HepG2 (cell line): ENCODE data around the gene CENPC. TPM values are rescaled to one million over a fixed set of nuclear protein-coding genes. Genes with fewer than 3 reads are reported as not detected.

ENCODE experiments used
- ATAC-seq: fragments of 200-7000 bp; cut with Tn5 transposase; 3 replicates; pipeline ENCODE4 v1.9.1; 2020; ENCODE audit warnings: mild to moderate bottlenecking, moderate library complexity
- BruUV-seq: library from RNA; stranded (reverse); fragments of 400-500 nt; replicated peaks from 2 replicates; lab custom pipeline; 2021; lab: Mats Ljungman, UMichigan
- CTCF ChIA-PET: fragments of 300-600 bp; formaldehyde crosslinking; extraction: SDS; loops from one replicate; lab custom pipeline; 2021; ENCODE audit warnings: low total read pairs, inconsistent platforms, low intra/inter-chr PET ratio; lab: Yijun Ruan, JAX
- POLR2A ChIA-PET: fragments of 350-600 bp; sonication (Branson Sonifier 250); formaldehyde crosslinking; loops from one replicate; lab custom pipeline; 2020; ENCODE audit warnings: antibody characterized with exemption, inconsistent platforms; lab: Yijun Ruan, JAX
- DNase-seq: peaks from one replicate; pipeline ENCODE4 v3.0.0-alpha.2; 2015; ENCODE audit warnings: low spot score
- FAIRE-seq: peaks from 3 replicates; lab custom pipeline; 2011; peaks lifted over from hg19 to GRCh38; lab: Jason Lieb, UNC
- H2AFZ ChIP-seq: one replicate; pipeline ENCODE4 v1.6.1; 2011; ENCODE audit warnings: low read length, inconsistent platforms
- H3K27ac ChIP-seq: fragments of 300-600 bp; 3 replicates; pipeline ENCODE4 v1.8.0; 2011; ENCODE audit warnings: mixed run types, mild to moderate bottlenecking, mixed read lengths, low read length, inconsistent platforms; ENCODE audit not compliant: insufficient read depth; ENCODE audit errors: extremely low read length
- H3K27me3 ChIP-seq, 2 experiments: fragments of 200-600 bp in 1 of 2; 2 replicates in 1 of 2; 3 replicates in 1 of 2; pipeline versions ENCODE4 v1.6.0 to v1.8.0; 2011; ENCODE audit warnings: low read length in 2 of 2, mild to moderate bottlenecking in 2 of 2, moderate library complexity in 2 of 2, inconsistent platforms in 1 of 2; ENCODE audit not compliant: insufficient read depth in 2 of 2, control insufficient read depth in 1 of 2
- H3K36me3 ChIP-seq, 2 experiments: fragments of 200-600 bp in 1 of 2; replicated peaks in 1 of 2; 2 replicates in 1 of 2; 3 replicates in 1 of 2; pipeline versions ENCODE4 v1.5.1 to v1.8.0; 2011; ENCODE audit warnings: low read length in 2 of 2, inconsistent platforms in 1 of 2; ENCODE audit not compliant: insufficient read depth in 2 of 2, control insufficient read depth in 1 of 2
- H3K4me1 ChIP-seq: 2 replicates; pipeline ENCODE4 v1.5.1; 2012; ENCODE audit warnings: low read length, inconsistent platforms; ENCODE audit not compliant: insufficient read depth
- H3K4me2 ChIP-seq: 2 replicates; pipeline ENCODE4 v1.6.0; 2011; ENCODE audit warnings: low read depth, low read length, inconsistent platforms
- H3K4me3 ChIP-seq, 3 experiments: fragments of 200-600 bp in 1 of 3; sonication (generic), shearing (Covaris generic) in 1 of 3; replicated peaks in 1 of 3; 2 replicates each; pipeline ENCODE4 v1.5.1; 2011 to 2016; ENCODE audit warnings: low read length in 3 of 3, inconsistent platforms in 2 of 3, low read depth in 2 of 3, mild to moderate bottlenecking in 2 of 3, control low read depth in 1 of 3, mixed read lengths in 1 of 3; ENCODE audit not compliant: insufficient read depth in 1 of 3
- H3K79me2 ChIP-seq: one replicate; pipeline ENCODE4 v1.6.1; 2011; ENCODE audit warnings: low read length, inconsistent platforms; ENCODE audit not compliant: insufficient read depth
- H3K9ac ChIP-seq: 2 replicates; pipeline ENCODE4 v1.6.0; 2011; ENCODE audit warnings: mild to moderate bottlenecking, low read depth, low read length, inconsistent platforms; ENCODE audit not compliant: insufficient read depth
- H3K9me3 ChIP-seq: 2 replicates; pipeline ENCODE4 v1.5.1; 2012; ENCODE audit warnings: mild to moderate bottlenecking, low read length
- H4K20me1 ChIP-seq: 2 replicates; pipeline ENCODE4 v1.6.0; 2011; ENCODE audit warnings: inconsistent platforms, mild to moderate bottlenecking, low read length, moderate library complexity; ENCODE audit not compliant: insufficient read depth
- CREBL2 ChIP-seq: sonication (generic); formaldehyde crosslinking; IDR thresholded peaks from 2 replicates; pipeline ENCODE4 v1.8.1; 2023; ENCODE audit warnings: missing genetic modification reagents, mild to moderate bottlenecking, borderline replicate concordance
- ETS1 ChIP-seq: sonication (generic); formaldehyde crosslinking; IDR thresholded peaks from 2 replicates; pipeline ENCODE4 v1.4.0; 2020; ENCODE audit warnings: missing genetic modification reagents
- KLF16 ChIP-seq, 2 experiments: sonication (generic) in 1 of 2; formaldehyde crosslinking in 1 of 2; IDR thresholded peaks; 2 replicates each; pipeline versions ENCODE4 v1.6.1 to v1.8.0; 2016 to 2023; ENCODE audit warnings: missing genetic modification reagents in 2 of 2, missing compliant biosample characterization in 1 of 2
- MXI1 ChIP-seq: IDR thresholded peaks from 3 replicates; pipeline ENCODE4 v1.6.1; 2012; ENCODE audit warnings: low read depth, low read length, inconsistent platforms, borderline replicate concordance
- NCOA5 ChIP-seq: sonication (generic); formaldehyde crosslinking; IDR thresholded peaks from 2 replicates; pipeline ENCODE4 v1.4.0; 2020; ENCODE audit warnings: missing genetic modification reagents
- NONO ChIP-seq, 2 experiments: fragments of 450-650 bp in 1 of 2; sonication (generic) in 1 of 2; formaldehyde crosslinking in 1 of 2; IDR thresholded peaks in 1 of 2; conservative IDR thresholded peaks in 1 of 2; 2 replicates each; pipeline versions ENCODE4 v1.6.1 to v1.8.0; 2017 to 2022; ENCODE audit warnings: mild to moderate bottlenecking in 1 of 2, missing genetic modification reagents in 1 of 2, moderate library complexity in 1 of 2
- PAF1 ChIP-seq: IDR thresholded peaks from 2 replicates; pipeline ENCODE4 v1.6.1; 2016; ENCODE audit warnings: missing genetic modification reagents, missing compliant biosample characterization
- TBX2 ChIP-seq: sonication (generic); formaldehyde crosslinking; IDR thresholded peaks from 2 replicates; pipeline ENCODE4 v1.5.0; 2020; ENCODE audit warnings: missing genetic modification reagents, mild to moderate bottlenecking, borderline replicate concordance
- ZNF160 ChIP-seq: sonication (generic); formaldehyde crosslinking; IDR thresholded peaks from 2 replicates; pipeline ENCODE4 v1.8.0; 2022; ENCODE audit warnings: mild to moderate bottlenecking, inconsistent platforms, missing genetic modification reagents
- ZNF460 ChIP-seq: sonication (generic); formaldehyde crosslinking; IDR thresholded peaks from 2 replicates; pipeline ENCODE4 v1.5.1; 2020; ENCODE audit warnings: missing genetic modification reagents, mild to moderate bottlenecking, borderline replicate concordance
- ZNF780A ChIP-seq: sonication (generic); formaldehyde crosslinking; IDR thresholded peaks from 2 replicates; pipeline ENCODE4 v1.8.0; 2022; ENCODE audit warnings: mild to moderate bottlenecking, missing genetic modification reagents, moderate library complexity
- WGBS: methylation state at CpG from one replicate; pipeline ENCODE4 v1.1.6; 2017; ENCODE audit warnings: low lambda C conversion rate; 5-methylcytosine and 5-hydroxymethylcytosine counted together
- in situ Hi-C: cut with HindIII; loops from 2 replicates; pipeline ENCODE4 v1.10.0; 2017; ENCODE audit warnings: low pct_unique_long_range_greater_than_20kb; ENCODE audit not compliant: extremely low pct_ligation_motif_present
- intact Hi-C: fragments of 100-400 bp; cut with micrococcal nuclease; formaldehyde crosslinking; loops from one replicate; pipeline ENCODE4 v1.10.0; 2022; ENCODE audit not compliant: unreplicated experiment
- polyA plus RNA-seq, 8 experiments: library from polyadenylated mRNA; depleted of rRNA in 3 of 8; stranded (reverse) in 7 of 8; unstranded in 1 of 8; fragments of >200 nt; fragmentation: Illumina TruSeq in 4 of 8; extraction: Trizol in 4 of 8; gene quantifications; 2 replicates each; pipeline versions ENCODE4 v1.2.1 to v1.2.3, GENCODE V29; 2011 to 2016; ENCODE audit warnings: low read depth in 4 of 8, missing spikeins in 1 of 8, mixed read lengths in 1 of 8; ENCODE audit not compliant: insufficient read depth in 1 of 8
- total RNA-seq, 5 experiments: library from RNA; depleted of rRNA; stranded (reverse); fragments of >200 nt; fragmentation: Illumina TruSeq; extraction: Trizol; gene quantifications; 2 replicates each; pipeline ENCODE4 v1.2.3, GENCODE V29; 2016; ENCODE audit warnings: low read depth in 1 of 5
- TF ChIP-seq, protein P1 (sequence below): sonication (generic); formaldehyde crosslinking; IDR thresholded peaks from 2 replicates; pipeline ENCODE4 v1.5.1; 2020; ENCODE audit warnings: mild to moderate bottlenecking, moderate library complexity, missing genetic modification reagents
- TF ChIP-seq, protein P2 (sequence below): sonication (generic); formaldehyde crosslinking; IDR thresholded peaks from 2 replicates; pipeline ENCODE4 v1.4.0; 2020; ENCODE audit warnings: missing genetic modification reagents

CENPC gene
- total and polyA plus RNA-seq, 2 of the 13 experiments (the other 11 are each of a cell fraction or from before 2014, with no cell fraction given), result 4.7 to 16.4 TPM

DNA sequence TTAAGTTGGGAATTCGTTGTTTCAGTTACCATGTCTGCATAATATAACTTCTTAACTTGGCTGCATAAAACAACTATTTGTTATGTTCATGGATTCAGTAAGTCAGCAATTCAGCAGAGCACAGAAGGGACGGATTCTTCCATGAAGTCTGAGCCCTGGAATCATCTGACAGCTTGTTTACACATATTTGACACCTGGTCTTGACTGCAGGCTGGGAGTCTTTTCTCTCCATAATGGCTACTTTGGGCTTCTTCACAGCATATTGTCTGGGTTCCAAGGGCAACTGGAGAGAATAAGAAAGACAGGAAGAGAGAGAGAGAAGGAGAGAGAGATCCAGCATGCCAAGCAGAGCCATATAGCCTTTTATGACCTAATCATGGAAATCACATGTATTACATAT is 23.1 kb downstream of the CENPC start:
- no peak for FAIRE-seq
- in situ Hi-C loops (no loop called here), intact Hi-C loops (no loop called here)
- Histone ChIP-seq H3K36me3 (peaks cover 0 to 11% of the 10 kb centered on the region in 2 experiments; a peak in 2 of 5 replicates), H3K27ac (no peak overlapping the region), H3K9me3 (no peaks in the 10 kb centered on the region), H2AFZ (no peak overlapping the region), H3K4me1 (no peaks in the 10 kb centered on the region), H4K20me1 (no peaks in the 10 kb centered on the region)
- TF ChIP-seq ZNF780A (CRISPR knock-in tag) (no peak), ETS1 (CRISPR knock-in tag) (no peak), TBX2 (CRISPR knock-in tag) (no peak), ZNF160 (CRISPR knock-in tag) (no peak)
- TF ChIP-seq, all 625 proteins: peak for 0
- Histone ChIP-seq H3K9ac (no peak overlapping the region), H3K4me2 (no peak overlapping the region), H3K4me3 (no peak overlapping the region), H3K27me3 (no peaks in the 10 kb centered on the region), H3K79me2 (peaks cover 15% of the 10 kb centered on the region)
- WGBS, result 92% methylated on average over 2 of the region's 2 CpGs
- ATAC-seq, result no peak
- ChIA-PET POLR2A (no interaction called here), CTCF (no interaction called here)
- BruUV-seq, result no TSS peak
- DNase-seq, result no peak

GRCh38 chr4:67521506-67521905 is 23.8 kb downstream of the CENPC start:
- intact Hi-C loops (no loop called here), in situ Hi-C loops (no loop called here)
- Histone ChIP-seq H3K27me3 (no peaks in the 10 kb centered on the region), H3K9ac (no peak overlapping the region), H4K20me1 (no peaks in the 10 kb centered on the region), H3K36me3 (peaks cover 0 to 13% of the 10 kb centered on the region in 2 experiments; a peak in 2 of 5 replicates), H3K4me2 (no peak overlapping the region), H2AFZ (no peak overlapping the region), H3K79me2 (peaks cover 9% of the 10 kb centered on the region), H3K27ac (no peak overlapping the region), H3K9me3 (no peaks in the 10 kb centered on the region), H3K4me1 (no peaks in the 10 kb centered on the region), H3K4me3 (no peak overlapping the region)
- BruUV-seq, result no TSS peak
- ChIA-PET CTCF (no interaction called here), POLR2A (no interaction called here)
- WGBS, result 100% methylated on average over 1 of the region's 1 CpG
- DNase-seq (no peak), ATAC-seq (no peak), FAIRE-seq (no peak)
- TF ChIP-seq KLF16 (CRISPR knock-in tag; IDR thresholded peaks at IDR 0.05) (no peak), NCOA5 (CRISPR knock-in tag) (no peak), NONO (IDR thresholded peaks at IDR 0.05) (no peak), NONO (CRISPR knock-in tag; conservative IDR thresholded peaks at IDR 0.05) (no peak), ZNF460 (CRISPR knock-in tag) (no peak), TBX2 (CRISPR knock-in tag) (no peak), MXI1 (no peak), PAF1 (CRISPR knock-in tag) (no peak), CREBL2 (CRISPR knock-in tag) (no peak)
- TF ChIP-seq, protein P1, sequence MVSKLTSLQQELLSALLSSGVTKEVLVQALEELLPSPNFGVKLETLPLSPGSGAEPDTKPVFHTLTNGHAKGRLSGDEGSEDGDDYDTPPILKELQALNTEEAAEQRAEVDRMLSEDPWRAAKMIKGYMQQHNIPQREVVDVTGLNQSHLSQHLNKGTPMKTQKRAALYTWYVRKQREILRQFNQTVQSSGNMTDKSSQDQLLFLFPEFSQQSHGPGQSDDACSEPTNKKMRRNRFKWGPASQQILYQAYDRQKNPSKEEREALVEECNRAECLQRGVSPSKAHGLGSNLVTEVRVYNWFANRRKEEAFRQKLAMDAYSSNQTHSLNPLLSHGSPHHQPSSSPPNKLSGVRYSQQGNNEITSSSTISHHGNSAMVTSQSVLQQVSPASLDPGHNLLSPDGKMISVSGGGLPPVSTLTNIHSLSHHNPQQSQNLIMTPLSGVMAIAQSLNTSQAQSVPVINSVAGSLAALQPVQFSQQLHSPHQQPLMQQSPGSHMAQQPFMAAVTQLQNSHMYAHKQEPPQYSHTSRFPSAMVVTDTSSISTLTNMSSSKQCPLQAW, result no peak
- TF ChIP-seq, protein P2, sequence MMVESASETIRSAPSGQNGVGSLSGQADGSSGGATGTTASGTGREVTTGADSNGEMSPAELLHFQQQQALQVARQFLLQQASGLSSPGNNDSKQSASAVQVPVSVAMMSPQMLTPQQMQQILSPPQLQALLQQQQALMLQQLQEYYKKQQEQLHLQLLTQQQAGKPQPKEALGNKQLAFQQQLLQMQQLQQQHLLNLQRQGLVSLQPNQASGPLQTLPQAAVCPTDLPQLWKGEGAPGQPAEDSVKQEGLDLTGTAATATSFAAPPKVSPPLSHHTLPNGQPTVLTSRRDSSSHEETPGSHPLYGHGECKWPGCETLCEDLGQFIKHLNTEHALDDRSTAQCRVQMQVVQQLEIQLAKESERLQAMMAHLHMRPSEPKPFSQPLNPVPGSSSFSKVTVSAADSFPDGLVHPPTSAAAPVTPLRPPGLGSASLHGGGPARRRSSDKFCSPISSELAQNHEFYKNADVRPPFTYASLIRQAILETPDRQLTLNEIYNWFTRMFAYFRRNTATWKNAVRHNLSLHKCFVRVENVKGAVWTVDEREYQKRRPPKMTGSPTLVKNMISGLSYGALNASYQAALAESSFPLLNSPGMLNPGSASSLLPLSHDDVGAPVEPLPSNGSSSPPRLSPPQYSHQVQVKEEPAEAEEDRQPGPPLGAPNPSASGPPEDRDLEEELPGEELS (CRISPR knock-in tag), result no peak
